Stimulated activated CD8-positive, alpha-beta memory T cell treated with anti-CD3 and anti-CD28 coated beads, Interleukin-7, amount 100 ng/mL, for 48 hours (primary cell): Measurements from ENCODE around the gene PTDSS2.

Experiments
- DNase-seq, 2 donors: peaks; one replicate each; pipeline ENCODE4 v3.0.0-alpha.2; 2020; ENCODE audit warnings: low read depth in 1 of 2; ENCODE audit errors: extremely low read depth in 1 of 2

PTDSS2 gene

DNA sequence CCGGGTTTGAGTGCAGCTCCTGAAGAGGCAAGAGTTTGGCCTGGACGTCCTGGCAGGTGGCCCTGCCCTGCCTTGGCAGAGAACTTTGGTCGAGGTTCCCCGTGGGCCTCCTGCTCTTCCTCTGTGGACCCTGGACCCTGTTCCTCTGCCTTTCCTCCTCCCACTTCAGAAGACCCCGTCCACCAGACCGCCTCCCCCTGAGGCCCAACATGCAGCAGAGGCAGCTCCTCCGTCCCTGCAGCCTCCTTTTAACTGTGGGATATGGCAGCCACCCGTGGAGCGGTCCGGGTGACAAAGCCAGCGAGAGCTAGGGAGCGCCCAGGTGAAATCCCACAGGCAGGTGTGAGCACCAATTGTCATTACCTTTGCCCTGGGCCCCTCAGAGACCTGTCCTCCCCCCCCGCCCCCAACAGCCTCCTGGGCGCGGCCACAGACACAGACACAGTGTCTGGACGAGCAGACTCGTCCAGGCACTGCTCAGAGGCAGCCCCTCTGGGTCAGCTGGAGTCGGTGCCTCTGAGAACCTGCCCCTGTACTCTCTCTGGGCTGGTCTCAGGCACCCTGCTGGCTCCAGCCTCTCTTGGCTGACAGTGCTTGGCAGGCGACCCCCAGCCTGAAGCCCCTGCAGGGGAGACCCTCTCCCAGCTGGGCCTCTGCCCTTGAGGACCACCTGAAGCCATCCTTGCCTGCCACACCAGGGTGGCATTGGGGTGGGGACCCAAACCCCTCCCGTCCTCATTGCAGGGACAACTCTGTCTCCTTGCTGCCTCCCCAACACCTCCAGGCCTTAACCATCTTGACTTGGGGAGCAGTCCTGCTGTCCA is 4.1 kb upstream of the PTDSS2 start:
- no peak for DNase-seq

DNA sequence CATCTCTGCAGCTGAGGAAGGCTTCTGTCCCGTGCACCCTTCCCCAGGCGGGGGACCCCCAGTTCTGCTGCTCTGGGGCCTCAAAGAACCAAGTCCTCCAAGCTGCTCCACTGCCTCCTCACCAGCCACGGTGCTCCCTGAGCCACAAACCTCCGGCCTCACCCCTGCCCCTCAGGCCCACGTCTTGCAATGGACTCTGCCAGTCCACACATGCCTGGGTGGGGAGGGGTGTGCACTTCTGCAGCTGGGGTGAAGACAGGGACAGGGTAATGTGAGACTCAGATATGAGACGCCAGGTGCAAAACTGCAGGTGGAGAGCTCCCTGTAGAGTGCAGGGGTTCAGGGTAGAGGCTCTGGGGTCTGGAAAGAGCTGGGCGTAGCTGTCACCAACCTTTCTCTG is 3.2 kb upstream of the PTDSS2 start:
- no peak for DNase-seq

DNA sequence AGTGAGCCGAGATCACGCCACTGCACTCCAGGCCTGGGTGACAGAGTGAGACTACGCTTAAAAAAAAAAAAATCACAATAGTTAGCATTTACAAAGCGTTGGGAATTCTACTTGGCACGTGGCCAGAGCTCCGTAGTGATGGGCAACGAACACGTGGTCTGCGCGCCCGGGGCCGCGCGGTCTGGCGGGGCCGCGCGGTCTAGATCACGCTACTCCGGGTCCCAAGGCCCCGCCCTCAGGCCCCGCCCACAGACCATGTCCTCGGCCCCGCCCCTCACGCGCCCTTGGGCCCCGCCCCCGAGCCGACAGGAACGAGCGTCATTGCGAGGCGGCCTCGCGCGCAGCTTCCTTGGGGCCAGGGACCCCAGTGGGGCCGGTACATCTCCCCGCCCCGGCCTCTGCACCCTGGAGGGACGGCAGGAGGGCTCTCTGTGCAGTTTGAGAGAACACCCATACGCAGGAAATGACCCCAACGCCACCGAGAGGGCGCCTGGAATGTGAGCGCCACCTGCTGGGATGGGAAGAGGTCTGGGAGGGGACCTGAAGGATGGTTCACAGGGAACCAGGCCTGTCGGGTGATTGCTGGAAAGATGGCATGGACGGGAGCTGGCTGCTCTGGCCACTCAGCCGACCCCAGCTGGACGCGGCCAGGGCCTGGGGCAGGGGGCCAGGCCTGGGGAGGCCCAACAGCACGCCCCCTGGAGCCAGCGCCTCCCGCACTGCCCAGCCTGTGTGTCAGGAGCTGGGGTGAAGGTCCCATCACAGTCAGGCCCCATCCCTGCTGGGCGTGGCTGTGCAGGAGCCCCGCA is 2.0 kb upstream of the PTDSS2 start:
- DNase-seq = peak; percentile 88 to 90

DNA sequence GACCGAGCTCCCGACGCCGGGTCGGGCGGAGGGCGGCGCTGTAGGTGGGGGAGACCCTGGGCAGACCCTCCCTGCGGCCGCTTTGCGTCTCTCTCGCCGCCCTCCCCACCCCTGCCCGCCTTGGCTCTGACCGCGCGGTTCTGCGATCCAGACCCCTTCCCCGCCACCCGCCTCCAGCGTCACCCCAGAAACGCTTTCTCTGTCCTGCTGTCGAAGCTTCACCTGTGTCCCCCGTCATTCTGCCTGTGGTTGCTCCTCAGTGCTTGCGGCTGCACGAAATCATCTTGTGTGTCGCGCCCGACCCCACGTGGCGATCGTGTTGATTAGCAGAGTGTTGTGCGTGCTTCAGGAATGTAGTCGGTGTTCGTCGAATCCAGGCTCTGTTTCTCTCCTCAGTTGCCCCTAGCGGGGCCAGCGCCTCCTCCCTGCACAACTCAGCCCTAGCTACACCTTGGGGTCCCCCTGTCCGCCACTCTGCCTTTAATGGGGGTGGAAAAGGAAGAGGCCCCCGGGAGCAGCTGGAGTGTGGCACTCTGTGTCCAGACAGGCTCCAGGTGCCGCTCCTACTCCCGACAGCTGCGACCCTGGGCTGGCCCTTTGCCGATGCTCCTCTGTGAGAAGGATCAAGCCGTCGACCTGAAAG is 851 bp downstream of the PTDSS2 start:
- DNase-seq = peak; percentile 39 to 64

DNA sequence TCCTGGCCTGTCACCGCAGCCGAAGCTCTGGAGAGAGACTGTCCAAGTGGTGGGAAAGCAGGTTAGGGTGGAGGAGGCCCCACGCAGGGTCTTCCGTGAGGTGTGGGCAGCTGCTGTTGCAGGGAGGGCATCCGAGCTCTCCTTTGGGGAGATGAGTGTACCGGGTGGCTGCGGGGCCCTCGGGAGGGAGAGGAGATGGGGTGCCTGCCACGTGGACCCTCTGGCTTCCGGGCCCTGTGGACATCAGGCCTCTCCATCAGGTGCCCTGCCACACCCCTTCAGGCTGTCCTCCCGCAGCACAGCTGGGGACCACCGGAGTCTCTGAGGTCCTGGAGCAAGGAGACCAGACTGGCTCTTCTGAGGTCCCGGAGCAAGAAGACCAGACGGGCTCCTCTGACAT is 1.7 kb downstream of the PTDSS2 start:
- no peak for DNase-seq

DNA sequence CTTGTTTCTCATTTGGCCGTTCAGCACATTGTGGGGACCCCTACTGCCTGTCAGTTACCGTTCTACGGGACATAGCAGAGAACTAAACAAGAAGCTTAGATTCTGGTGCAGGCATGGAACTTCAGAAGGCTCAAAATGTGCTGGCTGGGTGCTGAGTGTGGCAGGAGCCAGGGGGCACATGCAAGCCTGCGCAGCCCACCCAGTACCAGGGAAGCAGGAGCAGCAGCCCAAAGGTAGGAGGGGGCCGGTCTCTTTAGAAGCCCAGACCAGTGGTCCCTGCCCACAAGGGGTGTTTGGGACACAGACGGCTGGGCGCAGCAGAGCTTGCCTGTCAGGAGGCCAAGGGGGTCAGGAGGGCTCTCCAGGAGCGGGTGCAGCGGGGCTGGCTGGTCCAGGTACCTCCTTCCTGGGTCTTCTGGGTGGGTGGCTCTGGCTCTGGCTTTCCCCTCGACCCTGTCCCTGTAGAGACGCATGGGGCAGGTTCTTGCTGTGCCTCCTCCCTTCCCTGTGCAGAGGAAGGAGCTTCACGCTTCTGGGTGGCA is 2.2 kb downstream of the PTDSS2 start:
- no peak for DNase-seq

DNA sequence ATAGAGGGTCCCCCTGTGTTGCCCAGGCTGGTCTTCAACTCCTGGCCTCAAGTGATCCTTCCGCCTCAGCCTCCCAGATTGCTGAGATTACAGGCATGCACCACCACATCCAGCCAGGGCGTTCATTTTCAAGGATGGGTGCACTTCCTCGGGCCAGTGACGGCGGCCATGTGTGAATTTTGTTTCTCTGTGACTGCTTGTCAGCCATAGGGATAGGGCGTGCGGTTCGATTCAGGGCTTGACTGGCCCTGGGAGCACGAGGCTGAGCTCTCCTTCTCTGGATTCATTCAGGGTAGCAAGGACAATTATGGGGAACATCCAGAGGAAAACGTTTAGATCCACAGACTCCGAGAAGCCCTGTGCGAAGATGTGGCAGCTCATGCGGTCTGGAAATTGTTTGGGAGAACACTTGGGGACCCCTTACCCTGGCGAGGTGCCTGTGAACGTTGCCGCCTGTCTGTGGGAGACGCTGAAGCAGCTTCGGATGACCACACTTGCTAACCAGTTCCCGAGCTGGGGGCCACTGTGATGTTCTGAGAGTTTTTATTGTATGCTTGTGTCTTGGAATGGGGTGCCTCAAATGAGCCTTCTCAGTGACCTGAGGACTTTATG is 2.9 kb downstream of the PTDSS2 start:
- DNase-seq = no peak

DNA sequence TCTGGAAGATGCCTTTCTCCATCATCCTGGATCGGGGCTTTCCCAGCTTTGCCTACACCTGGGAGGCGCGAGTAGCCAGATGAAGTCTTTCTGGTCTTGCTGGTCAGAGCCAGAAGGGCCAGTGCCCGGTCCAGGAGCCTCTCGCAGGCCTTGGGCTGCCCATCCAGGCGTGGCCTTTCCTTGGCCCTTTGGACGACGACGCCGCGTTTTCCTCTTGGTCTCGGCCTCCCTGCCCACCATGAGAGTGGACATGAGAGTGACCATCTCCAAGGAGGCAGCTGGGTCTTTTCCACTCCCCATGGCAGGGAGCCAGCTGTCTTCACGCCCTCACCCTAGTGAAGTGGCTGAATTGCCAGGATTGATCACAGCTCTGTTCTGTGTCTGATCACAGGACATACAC is 3.5 kb downstream of the PTDSS2 start:
- DNase-seq = no peak

DNA sequence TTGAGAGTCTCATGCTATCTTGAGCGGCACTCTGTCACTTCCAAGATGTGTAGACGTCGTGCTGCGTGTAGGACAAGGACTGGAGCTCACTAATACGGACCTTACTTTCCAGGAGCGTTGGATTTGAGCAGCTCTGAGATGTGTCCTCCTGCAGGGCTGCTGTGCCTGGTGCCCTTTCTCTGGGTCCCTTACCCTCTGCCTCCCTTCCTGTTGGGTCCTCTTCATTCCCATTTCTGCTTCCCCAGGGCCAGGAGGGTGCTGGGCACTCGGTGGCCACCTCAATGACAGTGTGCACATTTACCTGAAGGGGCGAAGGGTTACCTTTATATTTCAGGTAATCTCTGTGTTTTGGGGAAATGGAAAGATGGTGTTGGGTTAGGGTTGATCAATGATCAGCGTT is 4.0 kb downstream of the PTDSS2 start:
- DNase-seq = no peak

DNA sequence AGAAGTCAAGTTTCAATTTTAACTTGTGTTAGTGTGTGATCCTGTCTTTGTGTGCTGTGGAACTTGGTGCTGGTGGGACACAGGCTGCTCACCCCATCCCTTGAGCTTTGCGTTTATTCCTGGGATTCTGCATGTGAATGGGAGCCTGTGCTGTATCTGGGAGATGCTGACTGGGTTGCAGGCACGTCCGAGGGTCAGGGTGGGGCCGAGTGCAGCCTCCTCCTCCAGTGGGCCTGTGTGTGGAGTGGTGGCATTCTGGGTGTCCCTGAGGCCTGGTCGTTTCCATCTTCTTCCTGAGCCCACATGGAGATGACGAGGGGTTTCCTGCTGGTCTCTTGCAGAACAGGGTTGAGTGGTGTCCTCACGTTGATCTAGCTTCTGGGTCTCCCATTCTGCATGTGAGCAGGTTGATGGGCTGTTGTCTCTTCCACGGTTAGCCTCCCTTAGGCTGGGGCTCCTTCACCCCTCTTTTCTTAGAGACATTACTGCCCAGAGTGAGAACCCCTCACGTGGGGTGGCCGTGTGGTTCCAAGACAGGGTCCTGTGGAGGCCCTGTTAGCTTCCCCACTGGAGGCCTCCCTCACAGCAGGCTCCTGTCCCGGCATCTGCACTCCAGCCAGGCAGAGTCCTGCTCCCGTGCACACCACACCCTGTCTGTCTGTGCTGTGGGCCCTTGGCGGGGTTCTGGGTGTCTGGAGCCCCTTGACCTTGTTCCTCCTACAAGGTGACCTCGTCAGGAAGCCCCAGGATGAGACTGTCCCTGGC is 4.9 kb downstream of the PTDSS2 start:
- no peak for DNase-seq

DNA sequence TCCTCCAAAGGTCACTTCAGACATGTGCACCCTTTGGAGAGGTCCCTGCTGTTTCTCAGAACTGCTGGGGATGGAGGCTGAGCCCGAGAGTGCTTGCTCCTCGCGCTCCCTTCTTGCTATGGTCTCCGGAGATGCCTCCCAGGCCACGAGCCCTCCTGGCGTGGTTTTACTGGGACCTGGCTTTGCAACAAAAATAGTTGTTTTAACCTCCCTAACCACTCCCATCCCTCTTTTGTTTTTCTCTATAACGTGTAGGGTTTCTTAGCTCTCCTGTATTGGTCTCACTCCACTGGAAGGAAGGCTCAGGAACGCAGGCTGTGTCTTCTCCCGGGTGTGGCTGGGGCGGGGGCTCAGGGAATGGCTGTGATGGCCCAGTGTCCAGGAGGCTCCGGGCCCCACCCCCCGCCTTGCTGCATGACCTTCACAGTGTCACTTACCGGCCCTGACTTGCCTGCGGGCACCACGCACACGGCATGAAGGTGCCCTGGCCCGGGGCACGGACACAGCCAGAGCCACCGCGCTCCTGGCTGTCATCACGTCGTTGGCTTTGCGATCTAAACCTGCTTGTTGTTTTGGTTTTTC is 5.6 kb downstream of the PTDSS2 start:
- no peak for DNase-seq

DNA sequence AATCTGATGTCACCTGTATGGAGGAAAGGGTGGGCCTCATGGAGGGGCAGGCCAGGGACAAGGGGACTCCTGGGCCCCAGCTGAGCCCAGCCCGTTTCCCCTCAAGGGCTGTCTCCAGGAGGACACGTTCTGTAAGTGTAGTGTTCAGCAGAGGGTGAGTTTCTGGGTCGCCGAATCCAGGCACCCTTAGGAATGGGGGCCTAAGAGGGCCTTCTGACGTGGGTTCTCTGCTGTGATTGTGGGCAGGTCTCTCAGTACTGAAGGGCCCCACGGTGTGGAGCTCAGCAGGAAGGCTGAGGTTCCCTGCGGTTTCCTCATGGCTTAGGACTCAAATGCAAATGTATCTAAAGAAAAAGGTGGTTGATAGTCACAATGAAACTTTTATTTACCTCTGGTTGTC is 6.5 kb downstream of the PTDSS2 start:
- DNase-seq = peak in 1 of 2 donors; percentile 41

DNA sequence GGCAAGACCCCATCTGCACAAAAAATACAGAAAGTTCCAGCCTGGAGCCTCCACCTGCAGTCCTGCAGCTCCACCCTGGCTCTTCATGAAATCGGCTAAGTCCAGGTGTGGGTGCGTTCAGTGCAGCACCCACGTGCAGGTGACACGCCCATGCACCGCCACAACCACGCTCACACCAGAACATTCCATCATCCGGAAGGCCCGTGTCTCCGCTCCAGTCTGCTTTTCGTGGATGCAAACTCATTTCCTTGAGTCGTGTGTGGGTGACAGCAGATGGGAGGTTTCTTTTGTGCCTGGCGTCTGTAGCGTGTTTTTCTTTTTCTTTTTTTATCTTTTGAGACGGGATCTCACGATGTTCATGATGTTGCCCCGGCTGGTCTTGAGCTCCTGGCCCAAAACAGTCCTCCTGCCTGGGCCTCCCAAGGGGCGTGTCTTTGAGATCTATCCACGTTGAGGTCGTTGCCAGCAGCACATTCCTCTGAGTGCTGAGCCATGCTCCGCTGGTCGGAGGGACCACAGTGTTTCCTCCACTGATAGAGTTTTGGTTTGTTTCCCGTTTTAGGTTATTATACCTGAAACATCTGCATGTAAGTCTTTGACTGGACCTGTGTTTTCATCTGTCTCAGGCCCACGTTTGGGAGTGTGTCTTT is 7.2 kb downstream of the PTDSS2 start:
- DNase-seq = no peak

DNA sequence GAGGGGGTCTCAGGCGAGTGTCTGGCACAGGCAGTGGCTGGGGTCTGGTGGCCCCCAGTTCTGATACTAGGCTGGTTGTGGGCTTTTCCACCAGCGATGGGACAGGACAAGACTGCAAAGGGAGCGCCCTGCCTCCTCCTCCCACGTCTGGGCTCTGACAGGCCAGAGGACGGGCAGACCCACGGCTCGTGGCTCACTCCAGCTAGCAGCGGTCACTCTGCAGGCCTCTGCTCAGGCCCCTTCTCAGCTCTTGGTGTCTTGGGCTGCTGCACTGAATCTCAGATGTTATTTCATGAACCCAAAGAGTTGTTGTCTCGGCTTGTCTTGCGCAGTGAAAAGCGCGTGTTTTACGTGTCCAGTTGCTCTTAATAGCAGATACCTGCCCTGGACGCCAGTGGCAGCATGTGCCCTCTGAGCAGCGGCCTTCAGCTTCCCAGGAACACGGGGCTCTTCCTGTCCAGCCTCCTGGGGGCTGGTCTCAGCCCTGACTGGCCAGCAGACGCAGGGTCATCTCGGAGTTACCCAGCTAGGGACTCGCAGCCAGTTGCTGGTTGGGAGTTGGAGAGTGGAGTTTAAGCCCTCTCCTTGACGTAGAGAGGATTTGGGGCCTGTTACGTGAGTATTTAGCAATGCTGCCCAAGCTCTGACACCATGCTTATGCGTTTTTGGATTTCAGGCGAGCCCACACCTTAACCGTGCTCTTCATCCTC is 9.6 kb downstream of the PTDSS2 start:
- no peak for DNase-seq

DNA sequence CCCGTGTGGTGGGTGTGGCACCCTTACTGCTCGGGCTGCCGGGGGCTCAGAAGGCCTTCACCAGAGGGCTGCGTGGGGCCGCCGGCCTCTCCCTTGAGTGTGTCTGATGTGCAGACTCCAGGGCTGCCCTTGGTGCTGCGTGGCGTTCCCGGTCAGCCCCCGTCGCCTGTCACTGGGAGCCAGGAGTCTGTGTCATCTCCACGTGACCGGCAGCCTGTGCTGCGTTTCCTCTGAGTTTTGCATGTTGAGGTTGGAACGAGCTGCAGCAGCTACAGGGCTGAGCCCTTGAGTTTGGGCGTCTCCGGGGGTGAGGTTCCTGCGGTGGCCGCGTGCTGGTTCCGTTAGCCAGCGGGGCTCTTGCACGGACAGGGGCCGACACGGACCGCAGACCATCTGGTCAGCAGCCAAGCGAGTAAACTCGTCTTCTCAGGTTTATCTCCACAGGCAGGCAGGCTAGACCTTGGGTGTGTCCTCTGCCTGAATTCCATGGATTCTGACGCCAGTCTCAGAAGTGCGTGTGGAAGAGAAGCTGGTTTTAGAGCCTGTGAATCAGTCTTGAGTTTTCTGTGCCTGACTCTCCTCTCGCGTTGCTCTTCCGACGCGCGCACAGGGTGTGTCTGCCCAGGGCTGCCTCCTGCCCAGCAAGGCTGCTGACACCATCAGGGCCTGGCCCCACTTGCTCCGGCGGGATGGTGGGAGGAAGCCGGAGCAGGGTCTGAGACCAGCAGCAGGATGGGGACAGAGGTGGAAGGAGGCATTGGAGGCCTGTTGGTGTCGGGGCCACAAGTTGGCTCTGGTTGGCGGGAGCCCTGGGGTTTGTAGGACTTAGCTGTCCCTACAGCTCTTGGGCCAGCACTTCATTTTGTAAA is 10.5 kb downstream of the PTDSS2 start:
- no peak for DNase-seq

DNA sequence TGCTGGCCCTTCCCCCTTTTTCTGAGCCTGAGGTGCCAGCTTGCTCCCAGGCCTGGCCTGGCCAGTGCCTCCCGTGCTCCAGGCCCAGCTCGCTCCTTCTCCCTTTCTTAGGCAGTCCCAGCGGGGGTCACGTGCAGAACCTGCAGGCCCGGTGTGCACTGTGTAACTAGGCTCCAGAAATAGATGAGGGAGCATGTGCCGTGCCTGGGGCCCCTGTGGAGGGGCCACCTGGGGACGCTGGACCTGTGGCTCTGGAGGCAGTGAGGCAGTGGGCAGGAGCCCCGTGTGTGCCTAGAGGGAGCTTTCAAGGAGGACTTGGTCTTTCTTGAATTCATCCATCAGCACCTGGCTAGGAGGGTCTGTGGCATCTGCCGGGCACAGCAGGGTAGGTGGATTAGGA is 11.5 kb downstream of the PTDSS2 start:
- no peak for DNase-seq

DNA sequence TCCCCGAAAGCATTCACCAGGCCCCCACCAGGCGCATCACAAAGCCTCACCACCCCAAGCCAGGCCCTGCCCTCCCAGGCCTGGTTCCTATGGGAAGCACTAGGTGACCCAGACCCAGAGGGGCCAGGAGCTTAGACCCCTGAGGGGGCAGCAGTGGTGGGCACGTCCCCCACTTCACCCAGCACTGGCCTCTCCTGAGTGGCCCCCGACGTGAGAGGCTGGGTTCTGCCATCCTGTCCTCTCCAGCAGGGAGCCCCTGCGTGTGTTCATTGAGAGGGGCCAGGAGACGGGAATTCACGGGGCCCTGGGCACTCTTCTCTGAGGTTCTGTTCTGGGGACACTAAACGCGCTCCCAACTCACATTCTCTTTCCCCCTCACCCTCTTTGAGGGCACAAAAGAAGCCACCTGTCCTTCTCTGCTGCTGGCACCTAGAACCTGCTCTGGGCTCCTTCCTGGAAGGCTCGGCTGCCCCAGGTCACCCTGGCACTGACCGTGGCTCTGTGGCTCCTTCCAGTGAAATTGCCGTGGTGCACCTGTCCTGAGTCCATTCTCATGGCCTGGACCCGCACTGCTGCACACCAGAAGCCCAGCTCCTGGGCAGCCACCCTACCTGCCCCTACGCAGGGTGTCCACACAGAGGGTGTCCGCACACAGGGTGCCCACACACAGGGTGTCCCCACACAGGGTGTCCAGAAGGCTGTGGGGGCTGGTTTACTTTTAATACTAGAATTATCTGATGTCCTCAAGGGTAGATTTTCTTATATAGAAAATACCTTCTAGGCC is 12.2 kb downstream of the PTDSS2 start:
- no peak for DNase-seq
